ENCODE data around the gene DGKQ.

The DGKQ gene, protein sequence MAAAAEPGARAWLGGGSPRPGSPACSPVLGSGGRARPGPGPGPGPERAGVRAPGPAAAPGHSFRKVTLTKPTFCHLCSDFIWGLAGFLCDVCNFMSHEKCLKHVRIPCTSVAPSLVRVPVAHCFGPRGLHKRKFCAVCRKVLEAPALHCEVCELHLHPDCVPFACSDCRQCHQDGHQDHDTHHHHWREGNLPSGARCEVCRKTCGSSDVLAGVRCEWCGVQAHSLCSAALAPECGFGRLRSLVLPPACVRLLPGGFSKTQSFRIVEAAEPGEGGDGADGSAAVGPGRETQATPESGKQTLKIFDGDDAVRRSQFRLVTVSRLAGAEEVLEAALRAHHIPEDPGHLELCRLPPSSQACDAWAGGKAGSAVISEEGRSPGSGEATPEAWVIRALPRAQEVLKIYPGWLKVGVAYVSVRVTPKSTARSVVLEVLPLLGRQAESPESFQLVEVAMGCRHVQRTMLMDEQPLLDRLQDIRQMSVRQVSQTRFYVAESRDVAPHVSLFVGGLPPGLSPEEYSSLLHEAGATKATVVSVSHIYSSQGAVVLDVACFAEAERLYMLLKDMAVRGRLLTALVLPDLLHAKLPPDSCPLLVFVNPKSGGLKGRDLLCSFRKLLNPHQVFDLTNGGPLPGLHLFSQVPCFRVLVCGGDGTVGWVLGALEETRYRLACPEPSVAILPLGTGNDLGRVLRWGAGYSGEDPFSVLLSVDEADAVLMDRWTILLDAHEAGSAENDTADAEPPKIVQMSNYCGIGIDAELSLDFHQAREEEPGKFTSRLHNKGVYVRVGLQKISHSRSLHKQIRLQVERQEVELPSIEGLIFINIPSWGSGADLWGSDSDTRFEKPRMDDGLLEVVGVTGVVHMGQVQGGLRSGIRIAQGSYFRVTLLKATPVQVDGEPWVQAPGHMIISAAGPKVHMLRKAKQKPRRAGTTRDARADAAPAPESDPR

DNA sequence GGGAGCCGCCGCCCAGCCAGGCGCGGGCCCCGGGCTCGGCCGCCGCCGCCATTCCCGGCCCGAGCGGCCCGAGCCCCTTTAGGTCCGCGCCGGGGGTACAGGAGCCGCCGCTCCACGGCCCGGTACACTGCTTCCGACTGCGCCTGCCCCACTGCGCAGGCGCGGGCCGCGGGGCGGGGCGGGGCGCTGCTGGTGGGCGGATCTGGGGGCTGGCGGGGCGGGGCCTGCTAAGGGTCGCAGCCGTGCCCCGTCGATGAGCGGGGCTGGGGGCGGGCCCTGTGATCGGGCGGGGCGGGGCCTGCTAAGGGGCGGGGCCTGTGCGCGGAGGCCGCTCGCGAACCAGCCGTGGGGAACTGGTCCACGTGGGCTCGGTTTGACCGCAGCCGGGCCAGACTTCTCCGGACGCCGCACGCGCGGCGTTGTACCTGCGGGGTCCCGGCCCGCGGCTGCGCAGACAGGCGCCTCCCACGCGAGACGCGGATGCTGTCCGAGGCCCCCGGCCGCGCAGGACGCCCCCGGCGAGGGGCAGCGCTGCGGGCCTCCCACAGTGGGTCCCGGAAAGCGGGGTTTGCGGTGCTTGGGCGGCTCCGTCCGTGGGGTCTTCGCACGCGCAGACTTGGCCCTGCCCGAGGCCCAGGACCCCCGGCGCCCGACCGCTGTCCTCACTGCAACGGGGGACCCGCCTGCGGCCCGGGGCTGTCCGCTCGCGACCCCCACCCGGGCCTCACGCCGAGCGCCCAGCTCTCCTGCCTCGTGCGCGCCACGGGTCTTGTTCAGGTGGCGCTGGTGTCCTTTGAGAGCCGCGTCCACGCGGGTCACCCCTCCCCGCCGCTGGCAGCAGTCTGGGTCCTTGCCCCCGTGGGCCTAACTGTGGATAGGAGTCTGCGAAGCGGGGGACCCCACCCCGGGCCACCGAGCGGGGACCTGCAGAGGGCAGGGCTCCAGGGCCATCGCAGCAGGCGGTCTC lies at the start of gene DGKQ:
DGKQ (minus strand) TSS at position 139 of the 967 bp plus-strand sequence; CDS start at position 52, 87 bp downstream.
- TF ChIP-seq, protein P1, sequence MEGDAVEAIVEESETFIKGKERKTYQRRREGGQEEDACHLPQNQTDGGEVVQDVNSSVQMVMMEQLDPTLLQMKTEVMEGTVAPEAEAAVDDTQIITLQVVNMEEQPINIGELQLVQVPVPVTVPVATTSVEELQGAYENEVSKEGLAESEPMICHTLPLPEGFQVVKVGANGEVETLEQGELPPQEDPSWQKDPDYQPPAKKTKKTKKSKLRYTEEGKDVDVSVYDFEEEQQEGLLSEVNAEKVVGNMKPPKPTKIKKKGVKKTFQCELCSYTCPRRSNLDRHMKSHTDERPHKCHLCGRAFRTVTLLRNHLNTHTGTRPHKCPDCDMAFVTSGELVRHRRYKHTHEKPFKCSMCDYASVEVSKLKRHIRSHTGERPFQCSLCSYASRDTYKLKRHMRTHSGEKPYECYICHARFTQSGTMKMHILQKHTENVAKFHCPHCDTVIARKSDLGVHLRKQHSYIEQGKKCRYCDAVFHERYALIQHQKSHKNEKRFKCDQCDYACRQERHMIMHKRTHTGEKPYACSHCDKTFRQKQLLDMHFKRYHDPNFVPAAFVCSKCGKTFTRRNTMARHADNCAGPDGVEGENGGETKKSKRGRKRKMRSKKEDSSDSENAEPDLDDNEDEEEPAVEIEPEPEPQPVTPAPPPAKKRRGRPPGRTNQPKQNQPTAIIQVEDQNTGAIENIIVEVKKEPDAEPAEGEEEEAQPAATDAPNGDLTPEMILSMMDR (IDR thresholded peaks at IDR 0.05; ENCODE audit: insufficient read depth, low read depth, low read length, missing control alignments), result no peak
- peak; percentile 90 for DNase-seq (ENCODE audit: low read depth)
- H3K4me3 ChIP-seq (ENCODE audit: low read depth, low read length), result peak within 1 kb of the TSS; percentile 72

DNA sequence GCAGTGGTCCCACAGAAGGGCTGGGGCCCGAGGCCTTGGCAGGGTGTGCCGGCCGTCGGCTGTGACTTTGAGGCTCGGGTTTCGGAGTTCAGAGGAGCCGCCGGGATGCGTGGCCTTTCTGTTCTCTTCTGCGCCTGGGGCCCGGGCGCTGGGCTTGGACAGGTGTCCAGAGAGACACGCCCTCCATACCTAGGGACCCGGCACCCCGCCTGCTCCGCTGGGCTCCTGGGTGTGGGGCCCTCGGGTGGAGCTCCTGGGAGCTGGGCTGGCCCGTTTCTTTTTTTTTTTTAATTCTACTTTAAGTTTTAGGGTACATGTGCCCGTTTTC lies 49.3 kb upstream of the DGKQ start:
- DNase-seq (ENCODE audit: low read depth), result no peak
- H3K4me3 ChIP-seq (ENCODE audit: low read depth, low read length), result no peak overlapping the region
- TF ChIP-seq, protein P1 (IDR thresholded peaks at IDR 0.05; ENCODE audit: insufficient read depth, low read depth, low read length, missing control alignments), result no peak

DNA sequence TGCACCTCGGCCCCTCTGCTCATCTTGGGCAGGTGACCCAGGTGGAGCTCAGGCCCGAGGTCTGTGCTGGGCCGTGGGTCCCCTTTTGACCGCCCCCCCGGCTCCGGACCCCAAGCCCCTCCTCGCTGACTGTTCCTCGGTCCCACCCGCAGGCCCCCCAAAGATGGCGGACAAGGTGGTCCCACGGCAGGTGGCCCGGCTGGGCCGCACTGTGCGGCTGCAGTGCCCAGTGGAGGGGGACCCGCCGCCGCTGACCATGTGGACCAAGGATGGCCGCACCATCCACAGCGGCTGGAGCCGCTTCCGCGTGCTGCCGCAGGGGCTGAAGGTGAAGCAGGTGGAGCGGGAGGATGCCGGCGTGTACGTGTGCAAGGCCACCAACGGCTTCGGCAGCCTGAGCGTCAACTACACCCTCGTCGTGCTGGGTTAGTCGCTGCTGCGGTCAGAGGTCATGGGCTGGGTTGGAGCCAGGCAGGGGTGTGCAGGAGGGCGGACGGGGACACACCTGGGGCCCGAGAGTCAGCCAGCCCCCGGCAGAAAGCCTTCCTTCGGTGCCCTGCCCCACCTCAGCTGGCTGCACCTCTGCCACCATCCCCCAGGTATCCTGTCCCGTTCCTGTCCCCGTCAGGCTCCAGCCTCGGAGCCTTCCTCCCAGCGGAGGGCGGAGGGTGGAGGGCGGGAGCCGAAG lies 48.8 kb upstream of the DGKQ start:
- no peak for DNase-seq (ENCODE audit: low read depth)
- TF ChIP-seq, protein P1 (IDR thresholded peaks at IDR 0.05; ENCODE audit: insufficient read depth, low read depth, low read length, missing control alignments), result no peak
- H3K4me3 ChIP-seq (ENCODE audit: low read depth, low read length), result no peak overlapping the region

DNA sequence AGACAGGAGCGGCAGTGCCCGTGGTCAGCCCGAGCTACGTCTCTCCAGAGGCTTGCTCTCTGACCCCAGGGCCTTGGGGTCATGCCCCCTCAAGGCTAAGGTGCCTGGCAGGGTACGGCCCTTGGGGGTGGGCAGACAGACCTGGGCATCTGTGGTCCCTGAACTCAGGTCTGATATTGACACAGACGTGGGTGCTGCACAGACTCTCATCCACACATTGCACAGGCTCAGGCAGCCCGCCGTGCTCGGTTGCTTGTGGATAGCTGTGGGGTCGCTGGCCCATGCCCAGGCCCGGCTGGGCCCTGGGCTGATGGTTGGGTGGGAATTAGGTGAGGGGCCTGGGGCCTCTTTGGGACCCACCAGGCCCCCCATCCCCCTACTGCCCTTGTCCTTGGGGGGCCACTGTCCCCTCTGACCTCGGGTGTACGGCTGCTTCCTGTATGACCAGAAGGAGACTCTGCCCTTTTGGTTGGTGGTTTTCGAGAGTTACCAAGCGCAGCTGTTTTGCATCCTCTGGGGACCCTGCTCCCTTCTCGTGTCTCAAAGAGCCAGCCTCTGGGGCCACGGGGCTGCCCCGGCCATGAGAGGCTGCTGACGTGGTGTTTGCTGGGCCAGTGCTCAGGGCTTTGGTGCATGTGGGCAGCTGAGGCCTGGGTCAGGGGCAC lies 48.1 kb upstream of the DGKQ start:
- no peak overlapping the region for H3K4me3 ChIP-seq (ENCODE audit: low read depth, low read length)
- TF ChIP-seq, protein P1 (IDR thresholded peaks at IDR 0.05; ENCODE audit: insufficient read depth, low read depth, low read length, missing control alignments), result no peak
- DNase-seq (ENCODE audit: low read depth), result peak; percentile 77

DNA sequence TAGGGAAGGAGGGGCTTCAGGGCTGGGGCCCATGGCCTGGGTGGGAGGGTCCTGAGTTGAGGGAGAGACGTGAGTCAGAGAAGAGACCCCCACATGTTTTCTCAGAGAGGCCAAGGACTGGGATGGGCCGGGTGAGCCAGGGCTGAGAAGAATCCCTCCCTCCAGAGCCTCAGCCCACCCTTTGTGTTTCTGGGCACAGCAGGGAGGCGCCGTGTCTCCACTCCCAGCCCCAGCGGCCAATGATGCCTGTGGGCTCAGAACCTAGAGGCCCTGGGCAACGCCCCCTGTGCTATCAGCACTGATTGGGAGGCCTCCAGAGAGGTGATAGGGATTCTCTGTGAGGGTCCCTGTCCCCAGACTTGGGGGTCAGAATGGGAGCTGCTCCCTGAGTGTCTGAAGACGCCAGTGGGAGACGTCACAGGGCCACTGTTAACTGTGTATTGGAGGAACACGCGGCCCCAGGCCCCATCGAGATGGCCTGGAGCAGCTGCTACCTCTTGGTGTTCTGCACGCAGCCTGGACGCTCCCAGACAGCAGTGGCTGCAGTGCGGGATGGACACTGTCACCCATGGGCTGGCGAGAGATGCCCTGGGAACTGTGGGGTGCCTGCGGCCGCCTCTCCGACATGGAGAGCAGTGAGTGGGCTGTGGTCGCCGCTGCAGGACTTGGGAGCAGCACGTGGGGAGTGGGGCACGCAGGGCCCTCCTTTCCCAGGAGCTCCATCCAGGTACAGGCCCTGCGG lies 46.5 kb upstream of the DGKQ start:
- no peak for DNase-seq (ENCODE audit: low read depth)
- TF ChIP-seq, protein P1 (IDR thresholded peaks at IDR 0.05; ENCODE audit: insufficient read depth, low read depth, low read length, missing control alignments), result no peak
- H3K4me3 ChIP-seq (ENCODE audit: low read depth, low read length), result no peak overlapping the region
